Panc1 (cell line): Measurements from ENCODE around the gene UPB1.

Source experiments
- POLR2AphosphoS5 ChIP-seq: IDR thresholded peaks from 2 replicates; pipeline ENCODE4 v1.6.1; 2012; ENCODE audit warnings: mild to moderate bottlenecking, low read depth, low read length, moderate library complexity
- SIN3A ChIP-seq: IDR thresholded peaks from 2 replicates; pipeline ENCODE4 v1.6.1; 2012; ENCODE audit warnings: low read depth, mild to moderate bottlenecking, low read length, moderate library complexity, borderline replicate concordance; ENCODE audit not compliant: insufficient read depth
- TF ChIP-seq, protein P1 (sequence below): fragments of 450-650 bp; IDR thresholded peaks from 2 replicates; pipeline ENCODE4 v1.5.1; 2017; ENCODE audit warnings: mild to moderate bottlenecking
- TF ChIP-seq, protein P2 (sequence below), 2 experiments: IDR thresholded peaks; 2 replicates each; pipeline ENCODE4 v1.6.1; 2011 to 2012; ENCODE audit warnings: low read depth in 2 of 2, control low read depth in 1 of 2, low read length in 1 of 2, mild to moderate bottlenecking in 1 of 2, moderate library complexity in 1 of 2; ENCODE audit not compliant: insufficient read depth in 1 of 2

DNA sequence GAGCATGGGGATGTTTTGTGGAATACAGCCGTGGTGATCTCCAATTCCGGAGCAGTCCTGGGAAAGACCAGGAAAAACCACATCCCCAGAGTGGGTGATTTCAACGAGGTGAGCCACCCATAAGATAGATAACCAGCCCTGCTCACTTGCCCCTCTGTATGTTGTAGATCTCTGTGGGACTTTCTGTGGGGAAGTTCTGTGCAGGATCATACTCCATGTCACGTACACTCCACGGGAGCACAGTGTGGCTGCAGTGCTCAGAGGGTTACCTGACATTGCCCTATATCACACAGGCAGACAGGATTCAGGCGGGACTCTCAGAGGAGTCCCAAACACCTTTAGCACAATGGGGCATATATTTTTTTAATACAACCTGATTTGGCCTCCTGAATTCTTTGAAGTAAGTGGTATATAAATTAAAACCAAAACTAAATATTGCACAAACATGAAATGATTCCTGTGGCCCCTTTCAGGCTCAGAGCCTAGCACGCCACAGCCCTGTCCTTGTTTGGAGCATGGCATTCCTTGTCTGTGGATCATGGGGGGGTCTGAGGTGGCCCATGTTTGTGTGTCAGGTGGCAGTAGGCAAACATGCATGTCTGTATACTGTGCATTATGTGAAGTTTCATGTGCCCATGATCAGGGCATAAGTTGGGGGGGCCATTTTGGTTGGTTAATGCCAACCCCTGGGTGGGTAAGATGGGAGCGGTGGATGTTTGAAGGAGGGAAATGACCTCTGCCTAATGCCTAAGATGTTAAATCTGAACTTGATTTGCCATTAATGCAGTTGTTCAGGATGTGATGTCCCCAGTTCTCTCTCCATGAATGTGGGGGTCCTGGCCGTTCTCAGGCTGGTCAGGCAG, 18.5 kb downstream of the UPB1 start:
- TF ChIP-seq, protein P1, sequence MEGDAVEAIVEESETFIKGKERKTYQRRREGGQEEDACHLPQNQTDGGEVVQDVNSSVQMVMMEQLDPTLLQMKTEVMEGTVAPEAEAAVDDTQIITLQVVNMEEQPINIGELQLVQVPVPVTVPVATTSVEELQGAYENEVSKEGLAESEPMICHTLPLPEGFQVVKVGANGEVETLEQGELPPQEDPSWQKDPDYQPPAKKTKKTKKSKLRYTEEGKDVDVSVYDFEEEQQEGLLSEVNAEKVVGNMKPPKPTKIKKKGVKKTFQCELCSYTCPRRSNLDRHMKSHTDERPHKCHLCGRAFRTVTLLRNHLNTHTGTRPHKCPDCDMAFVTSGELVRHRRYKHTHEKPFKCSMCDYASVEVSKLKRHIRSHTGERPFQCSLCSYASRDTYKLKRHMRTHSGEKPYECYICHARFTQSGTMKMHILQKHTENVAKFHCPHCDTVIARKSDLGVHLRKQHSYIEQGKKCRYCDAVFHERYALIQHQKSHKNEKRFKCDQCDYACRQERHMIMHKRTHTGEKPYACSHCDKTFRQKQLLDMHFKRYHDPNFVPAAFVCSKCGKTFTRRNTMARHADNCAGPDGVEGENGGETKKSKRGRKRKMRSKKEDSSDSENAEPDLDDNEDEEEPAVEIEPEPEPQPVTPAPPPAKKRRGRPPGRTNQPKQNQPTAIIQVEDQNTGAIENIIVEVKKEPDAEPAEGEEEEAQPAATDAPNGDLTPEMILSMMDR: no peak
- TF ChIP-seq POLR2AphosphoS5 (no peak), SIN3A (no peak)
- TF ChIP-seq, protein P2, sequence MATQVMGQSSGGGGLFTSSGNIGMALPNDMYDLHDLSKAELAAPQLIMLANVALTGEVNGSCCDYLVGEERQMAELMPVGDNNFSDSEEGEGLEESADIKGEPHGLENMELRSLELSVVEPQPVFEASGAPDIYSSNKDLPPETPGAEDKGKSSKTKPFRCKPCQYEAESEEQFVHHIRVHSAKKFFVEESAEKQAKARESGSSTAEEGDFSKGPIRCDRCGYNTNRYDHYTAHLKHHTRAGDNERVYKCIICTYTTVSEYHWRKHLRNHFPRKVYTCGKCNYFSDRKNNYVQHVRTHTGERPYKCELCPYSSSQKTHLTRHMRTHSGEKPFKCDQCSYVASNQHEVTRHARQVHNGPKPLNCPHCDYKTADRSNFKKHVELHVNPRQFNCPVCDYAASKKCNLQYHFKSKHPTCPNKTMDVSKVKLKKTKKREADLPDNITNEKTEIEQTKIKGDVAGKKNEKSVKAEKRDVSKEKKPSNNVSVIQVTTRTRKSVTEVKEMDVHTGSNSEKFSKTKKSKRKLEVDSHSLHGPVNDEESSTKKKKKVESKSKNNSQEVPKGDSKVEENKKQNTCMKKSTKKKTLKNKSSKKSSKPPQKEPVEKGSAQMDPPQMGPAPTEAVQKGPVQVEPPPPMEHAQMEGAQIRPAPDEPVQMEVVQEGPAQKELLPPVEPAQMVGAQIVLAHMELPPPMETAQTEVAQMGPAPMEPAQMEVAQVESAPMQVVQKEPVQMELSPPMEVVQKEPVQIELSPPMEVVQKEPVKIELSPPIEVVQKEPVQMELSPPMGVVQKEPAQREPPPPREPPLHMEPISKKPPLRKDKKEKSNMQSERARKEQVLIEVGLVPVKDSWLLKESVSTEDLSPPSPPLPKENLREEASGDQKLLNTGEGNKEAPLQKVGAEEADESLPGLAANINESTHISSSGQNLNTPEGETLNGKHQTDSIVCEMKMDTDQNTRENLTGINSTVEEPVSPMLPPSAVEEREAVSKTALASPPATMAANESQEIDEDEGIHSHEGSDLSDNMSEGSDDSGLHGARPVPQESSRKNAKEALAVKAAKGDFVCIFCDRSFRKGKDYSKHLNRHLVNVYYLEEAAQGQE (IDR thresholded peaks at IDR 0.05; ENCODE audit: insufficient read depth in 1 of 2, low read depth in 2 of 2, low read length in 1 of 2): no peak
